Measurements from ENCODE around the gene MRPL24.

The MRPL24 gene

DNA sequence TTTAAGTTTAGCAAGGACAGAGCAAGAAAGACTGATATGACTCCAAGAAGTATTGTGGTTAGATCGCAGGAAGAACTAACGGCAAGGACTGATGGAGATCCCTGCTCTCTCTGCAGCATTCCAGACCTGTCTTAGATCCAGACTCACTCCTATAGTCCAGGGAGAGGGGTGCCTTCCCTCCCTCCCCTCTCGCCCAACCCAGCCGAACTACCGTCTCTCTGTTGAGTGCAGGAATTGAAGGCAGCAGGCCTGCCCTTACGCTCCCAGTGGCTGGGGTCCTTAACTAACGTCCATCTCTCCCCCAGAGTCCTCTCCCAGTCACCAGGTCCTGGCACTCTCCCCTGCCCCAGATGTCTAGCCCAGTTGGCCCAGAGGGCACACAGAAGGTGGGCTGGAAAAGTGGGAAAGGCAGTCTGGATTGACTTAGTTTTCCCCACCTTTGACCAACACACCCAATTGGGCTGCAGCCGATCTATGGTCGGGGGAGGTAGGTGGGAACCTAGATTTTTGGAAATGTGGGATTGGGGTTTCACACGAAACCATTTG lies 36.6 kb downstream of the MRPL24 start:
- TF ChIP-seq SIN3A (IDR thresholded peaks at IDR 0.05; ENCODE audit: borderline replicate concordance, insufficient read depth, low read length) (no peak), TAF1 (IDR thresholded peaks at IDR 0.05; ENCODE audit: borderline replicate concordance, insufficient read depth, low read length) (no peak), POLR2AphosphoS5 (IDR thresholded peaks at IDR 0.05; ENCODE audit: low read depth, low read length) (no peak), FOXP2 (optimal IDR thresholded peaks at IDR 0.05; ENCODE audit: borderline replicate concordance, extremely low read depth, extremely low read length, insufficient read depth) (no peak)
- TF ChIP-seq, protein P1, sequence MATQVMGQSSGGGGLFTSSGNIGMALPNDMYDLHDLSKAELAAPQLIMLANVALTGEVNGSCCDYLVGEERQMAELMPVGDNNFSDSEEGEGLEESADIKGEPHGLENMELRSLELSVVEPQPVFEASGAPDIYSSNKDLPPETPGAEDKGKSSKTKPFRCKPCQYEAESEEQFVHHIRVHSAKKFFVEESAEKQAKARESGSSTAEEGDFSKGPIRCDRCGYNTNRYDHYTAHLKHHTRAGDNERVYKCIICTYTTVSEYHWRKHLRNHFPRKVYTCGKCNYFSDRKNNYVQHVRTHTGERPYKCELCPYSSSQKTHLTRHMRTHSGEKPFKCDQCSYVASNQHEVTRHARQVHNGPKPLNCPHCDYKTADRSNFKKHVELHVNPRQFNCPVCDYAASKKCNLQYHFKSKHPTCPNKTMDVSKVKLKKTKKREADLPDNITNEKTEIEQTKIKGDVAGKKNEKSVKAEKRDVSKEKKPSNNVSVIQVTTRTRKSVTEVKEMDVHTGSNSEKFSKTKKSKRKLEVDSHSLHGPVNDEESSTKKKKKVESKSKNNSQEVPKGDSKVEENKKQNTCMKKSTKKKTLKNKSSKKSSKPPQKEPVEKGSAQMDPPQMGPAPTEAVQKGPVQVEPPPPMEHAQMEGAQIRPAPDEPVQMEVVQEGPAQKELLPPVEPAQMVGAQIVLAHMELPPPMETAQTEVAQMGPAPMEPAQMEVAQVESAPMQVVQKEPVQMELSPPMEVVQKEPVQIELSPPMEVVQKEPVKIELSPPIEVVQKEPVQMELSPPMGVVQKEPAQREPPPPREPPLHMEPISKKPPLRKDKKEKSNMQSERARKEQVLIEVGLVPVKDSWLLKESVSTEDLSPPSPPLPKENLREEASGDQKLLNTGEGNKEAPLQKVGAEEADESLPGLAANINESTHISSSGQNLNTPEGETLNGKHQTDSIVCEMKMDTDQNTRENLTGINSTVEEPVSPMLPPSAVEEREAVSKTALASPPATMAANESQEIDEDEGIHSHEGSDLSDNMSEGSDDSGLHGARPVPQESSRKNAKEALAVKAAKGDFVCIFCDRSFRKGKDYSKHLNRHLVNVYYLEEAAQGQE (IDR thresholded peaks at IDR 0.05; ENCODE audit: insufficient read depth in 1 of 2, low read depth in 2 of 2, low read length in 2 of 2) = no peak

DNA sequence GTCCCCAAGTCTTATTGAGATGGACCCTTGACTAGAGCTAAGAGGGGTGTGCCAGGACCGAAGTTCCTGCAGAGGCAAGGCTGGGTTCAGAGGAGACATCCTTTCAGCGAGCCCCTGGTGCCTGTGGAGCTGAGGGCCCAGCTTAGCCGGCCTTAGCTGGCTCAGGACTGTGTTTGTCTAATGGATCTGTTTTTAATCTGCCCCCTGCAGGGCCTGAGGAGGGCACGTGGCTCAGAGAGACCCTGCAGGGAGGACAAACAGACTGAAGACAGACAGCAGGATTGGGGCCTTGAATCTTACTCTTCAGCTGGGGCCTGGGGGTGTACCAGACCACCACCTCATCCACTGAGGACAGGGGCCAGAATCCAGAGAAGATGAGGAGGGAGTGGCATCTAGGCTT lies 37.1 kb downstream of the MRPL24 start:
- TF ChIP-seq TAF1 (IDR thresholded peaks at IDR 0.05; ENCODE audit: borderline replicate concordance, insufficient read depth, low read length) = no peak
- TF ChIP-seq SIN3A (IDR thresholded peaks at IDR 0.05; ENCODE audit: borderline replicate concordance, insufficient read depth, low read length) = no peak
- no peak for TF ChIP-seq POLR2AphosphoS5 (IDR thresholded peaks at IDR 0.05; ENCODE audit: low read depth, low read length)
- TF ChIP-seq, protein P1 (IDR thresholded peaks at IDR 0.05; ENCODE audit: insufficient read depth in 1 of 2, low read depth in 2 of 2, low read length in 2 of 2) = no peak
- no peak for TF ChIP-seq FOXP2 (optimal IDR thresholded peaks at IDR 0.05; ENCODE audit: borderline replicate concordance, extremely low read depth, extremely low read length, insufficient read depth)

DNA sequence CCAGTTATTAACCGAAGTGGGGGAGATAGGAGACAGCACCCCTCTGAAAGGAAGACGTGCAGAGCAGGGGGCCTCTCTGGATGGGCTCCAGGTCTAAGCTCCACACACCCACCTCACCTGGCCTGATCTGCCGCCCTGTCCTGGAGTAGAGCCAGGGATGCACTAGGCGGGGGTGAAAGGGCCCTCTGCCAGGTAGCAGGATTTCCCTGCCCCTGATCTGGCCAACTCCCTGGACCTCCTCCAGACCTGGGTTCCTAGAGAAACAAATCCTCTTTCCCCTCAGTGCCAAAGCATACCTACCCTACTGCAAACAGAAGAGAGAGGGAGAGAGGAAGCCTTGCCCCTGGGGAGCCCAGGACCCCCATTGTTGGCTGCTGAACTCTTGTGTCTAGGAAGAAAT lies 37.6 kb downstream of the MRPL24 start:
- TF ChIP-seq FOXP2 (optimal IDR thresholded peaks at IDR 0.05; ENCODE audit: borderline replicate concordance, extremely low read depth, extremely low read length, insufficient read depth) (no peak), POLR2AphosphoS5 (IDR thresholded peaks at IDR 0.05; ENCODE audit: low read depth, low read length) (no peak), TAF1 (IDR thresholded peaks at IDR 0.05; ENCODE audit: borderline replicate concordance, insufficient read depth, low read length) (no peak), SIN3A (IDR thresholded peaks at IDR 0.05; ENCODE audit: borderline replicate concordance, insufficient read depth, low read length) (no peak)
- TF ChIP-seq, protein P1 (IDR thresholded peaks at IDR 0.05; ENCODE audit: insufficient read depth in 1 of 2, low read depth in 2 of 2, low read length in 2 of 2) = no peak

DNA sequence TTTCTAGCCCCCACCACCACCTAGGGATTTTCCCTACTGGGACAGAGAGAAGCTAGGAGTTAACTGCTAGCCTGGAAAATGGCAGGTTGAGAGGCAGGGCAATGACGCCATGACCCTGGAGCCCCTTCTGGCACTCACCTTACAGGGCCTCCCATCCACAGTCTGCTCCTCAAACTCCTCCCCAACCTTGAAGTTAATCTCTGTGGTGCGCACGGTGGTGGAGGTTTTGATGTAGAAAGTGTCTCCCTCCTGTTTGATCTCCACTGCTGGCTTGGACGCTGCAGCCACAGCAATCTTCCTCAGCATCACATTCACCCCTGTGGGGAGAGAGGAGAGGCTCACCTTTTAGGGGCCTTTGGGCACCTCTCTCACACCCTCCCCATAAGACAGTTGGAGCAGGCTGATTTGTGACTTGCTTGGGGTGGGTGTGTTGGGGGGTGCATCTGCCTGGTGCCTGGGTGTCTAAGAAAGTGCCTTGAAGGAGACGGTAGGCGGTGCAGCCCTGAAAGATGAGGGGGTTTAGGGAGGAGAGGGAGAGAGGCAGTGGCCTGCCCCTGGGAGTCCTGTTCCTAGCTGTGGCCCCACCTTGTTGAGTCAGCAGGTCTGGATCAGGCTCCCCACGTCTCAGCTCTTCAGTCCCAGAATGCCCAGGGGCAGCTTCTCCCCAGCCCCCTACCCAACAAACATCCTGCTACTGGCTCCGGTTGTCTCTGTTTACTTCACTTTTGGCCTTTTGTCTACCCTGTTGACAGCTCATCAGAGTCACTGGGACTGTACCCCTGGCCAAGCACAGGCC lies 40.0 kb downstream of the MRPL24 start:
- TF ChIP-seq SIN3A (IDR thresholded peaks at IDR 0.05; ENCODE audit: borderline replicate concordance, insufficient read depth, low read length) (no peak), POLR2AphosphoS5 (IDR thresholded peaks at IDR 0.05; ENCODE audit: low read depth, low read length) (no peak), TAF1 (IDR thresholded peaks at IDR 0.05; ENCODE audit: borderline replicate concordance, insufficient read depth, low read length) (no peak), FOXP2 (optimal IDR thresholded peaks at IDR 0.05; ENCODE audit: borderline replicate concordance, extremely low read depth, extremely low read length, insufficient read depth) (no peak)
- TF ChIP-seq, protein P1 (IDR thresholded peaks at IDR 0.05; ENCODE audit: insufficient read depth in 1 of 2, low read depth in 2 of 2, low read length in 2 of 2) = no peak
